GM12878 (cell line): ENCODE data around the gene RASAL1. TPM values are rescaled to one million over a fixed set of nuclear protein-coding genes. Genes with fewer than 3 reads are reported as not detected.

ENCODE experiments used
- ATAC-seq: fragments of 200-7000 bp; cut with Tn5 transposase; 3 replicates; pipeline ENCODE4 v1.9.1; 2020; ENCODE audit warnings: mild to moderate bottlenecking, moderate library complexity
- BruUV-seq: library from RNA; stranded (reverse); fragments of 400-500 nt; replicated peaks from 2 replicates; lab custom pipeline; 2021; lab: Mats Ljungman, UMichigan
- CTCF ChIA-PET: fragments of 300-600 bp; sonication (Branson Sonifier 250); formaldehyde crosslinking; extraction: SDS; loops from one replicate; lab custom pipeline; 2021; ENCODE audit warnings: inconsistent platforms; lab: Yijun Ruan, JAX
- POLR2A ChIA-PET: fragments of 350-600 bp; formaldehyde crosslinking; extraction: SDS; loops from one replicate; lab custom pipeline; 2021; ENCODE audit warnings: inconsistent platforms; lab: Charles Lee
- RAD21 ChIA-PET: fragments of 300-600 bp; sonication (Branson Sonifier 250); formaldehyde crosslinking; loops from one replicate; lab custom pipeline; 2023; ENCODE audit warnings: antibody characterized with exemption; ENCODE audit not compliant: unreplicated experiment; lab: Charles Lee
- SMC1A ChIA-PET: fragments of 300-600 bp; sonication (Branson Sonifier 250); formaldehyde crosslinking; loops from one replicate; lab custom pipeline; 2023; ENCODE audit not compliant: unreplicated experiment, uncharacterized antibody; lab: Charles Lee
- DNase-seq: peaks from one replicate; pipeline ENCODE4 v3.0.0-alpha.2; 2011; ENCODE audit warnings: low read depth, low spot score
- FAIRE-seq: peaks from 3 replicates; lab custom pipeline; 2011; peaks lifted over from hg19 to GRCh38; lab: Jason Lieb, UNC
- H2AFZ ChIP-seq: 2 replicates; pipeline ENCODE4 v1.6.0; 2011; ENCODE audit warnings: low read depth, low read length, control low read depth; ENCODE audit not compliant: control insufficient read depth
- H3K27ac ChIP-seq: 2 replicates; pipeline ENCODE4 v1.5.1; 2011; ENCODE audit warnings: control low read depth; ENCODE audit not compliant: control insufficient read depth, insufficient read depth
- H3K27me3 ChIP-seq, 2 experiments: replicated peaks in 1 of 2; 2 replicates each; pipeline versions ENCODE4 v1.6.0 to v1.6.1; 2011; ENCODE audit warnings: low read length in 1 of 2; ENCODE audit not compliant: control insufficient read depth in 2 of 2, insufficient read depth in 2 of 2
- H3K36me3 ChIP-seq, 2 experiments: 2 replicates each; pipeline ENCODE4 v1.5.1; 2011; ENCODE audit warnings: low read length in 1 of 2; ENCODE audit not compliant: control insufficient read depth in 2 of 2, insufficient read depth in 2 of 2
- H3K4me1 ChIP-seq: 2 replicates; pipeline ENCODE4 v1.6.1; 2011; ENCODE audit warnings: mild to moderate bottlenecking, low read length, moderate library complexity, mixed read lengths; ENCODE audit not compliant: control insufficient read depth, insufficient read depth
- H3K4me2 ChIP-seq: 2 replicates; pipeline ENCODE4 v1.6.0; 2011; ENCODE audit warnings: control low read depth; ENCODE audit not compliant: control insufficient read depth, insufficient read depth
- H3K4me3 ChIP-seq: fragments of 200-600 bp; sonication (generic); 2 replicates; pipeline ENCODE4 v1.5.1; 2016
- H3K79me2 ChIP-seq: 2 replicates; pipeline ENCODE4 v1.6.0; 2011; ENCODE audit warnings: low read length; ENCODE audit not compliant: control insufficient read depth, insufficient read depth
- H3K9ac ChIP-seq: 2 replicates; pipeline ENCODE4 v1.8.0; 2011; ENCODE audit warnings: low read length, control low read depth, mixed read lengths; ENCODE audit not compliant: control insufficient read depth, insufficient read depth
- H3K9me3 ChIP-seq: replicated peaks from 3 replicates; pipeline ENCODE4 v1.5.1; 2011; ENCODE audit warnings: mild to moderate bottlenecking, low read length; ENCODE audit not compliant: control insufficient read depth, insufficient read depth
- H4K20me1 ChIP-seq: 2 replicates; pipeline ENCODE4 v1.6.0; 2011; ENCODE audit not compliant: control insufficient read depth, insufficient read depth
- BHLHE40 ChIP-seq, 2 experiments: fragments of 450-650 bp in 1 of 2; IDR thresholded peaks; 2 replicates each; pipeline ENCODE4 v1.6.1; 2011 to 2017; ENCODE audit warnings: low read depth in 2 of 2, borderline replicate concordance in 1 of 2, improper control_type of control experiment in 1 of 2, low read length in 1 of 2, mild to moderate bottlenecking in 1 of 2
- E2F4 ChIP-seq: IDR thresholded peaks from 2 replicates; pipeline ENCODE4 v1.6.1; 2012; ENCODE audit warnings: low read depth, low read length, improper control_type of control experiment
- FOXK2 ChIP-seq: fragments of 450-650 bp; IDR thresholded peaks from 2 replicates; pipeline ENCODE4 v1.6.1; 2017; ENCODE audit warnings: mild to moderate bottlenecking, moderate library complexity
- SKIL ChIP-seq: fragments of 450-650 bp; IDR thresholded peaks from 2 replicates; pipeline ENCODE4 v1.6.1; 2017; ENCODE audit warnings: mild to moderate bottlenecking, low read depth, inconsistent platforms; ENCODE audit not compliant: poor library complexity, severe bottlenecking
- SMAD1 ChIP-seq: fragments of 450-650 bp; IDR thresholded peaks from 2 replicates; pipeline ENCODE4 v1.6.1; 2018; ENCODE audit warnings: mild to moderate bottlenecking, low read depth; ENCODE audit not compliant: partially characterized antibody
- SMC3 ChIP-seq: IDR thresholded peaks from 2 replicates; pipeline ENCODE4 v1.6.1; 2011; ENCODE audit warnings: low read length, improper control_type of control experiment, borderline replicate concordance
- SPI1 ChIP-seq: IDR thresholded peaks from 2 replicates; pipeline ENCODE4 v1.6.1; 2011; ENCODE audit warnings: low read depth, mild to moderate bottlenecking, low read length, moderate library complexity, borderline replicate concordance; ENCODE audit not compliant: insufficient read depth
- TAF1 ChIP-seq: IDR thresholded peaks from 2 replicates; pipeline ENCODE4 v1.6.1; 2011; ENCODE audit warnings: mild to moderate bottlenecking, low read depth, low read length, borderline replicate concordance
- ZNF24 ChIP-seq: fragments of 450-650 bp; IDR thresholded peaks from 2 replicates; pipeline ENCODE4 v1.6.1; 2017; ENCODE audit warnings: antibody characterized with exemption, mild to moderate bottlenecking
- whole genome bisulfite sequencing: methylation state at CpG from one replicate; pipeline ENCODE4 v1.1.6; 2016; ENCODE audit warnings: low lambda C conversion rate; ENCODE audit not compliant: insufficient replicate concordance, insufficient coverage; ENCODE audit errors: missing lambda C conversion rate; 5-methylcytosine and 5-hydroxymethylcytosine counted together
- in situ Hi-C: fragments of 300-500 bp; cut with MboI; formaldehyde crosslinking; loops from 9 replicates; pipeline ENCODE4 v1.14.3; 2018; ENCODE audit warnings: mixed read lengths
- intact Hi-C: fragments of 100-400 bp; cut with micrococcal nuclease; formaldehyde crosslinking; loops from one replicate; pipeline ENCODE4 v1.14.2; 2022; ENCODE audit not compliant: unreplicated experiment
- polyA plus RNA-seq, 11 experiments: library from polyadenylated mRNA; depleted of rRNA in 4 of 11; unstranded in 6 of 11; stranded (reverse) in 5 of 11; fragments of >200 nt; fragmentation: Nextera tagmentation in 4 of 11; fragmentation: Illumina TruSeq in 1 of 11; extraction: Ambion mirVana in 4 of 11; extraction: Trizol in 1 of 11; gene quantifications; 1 replicate in 1 of 11; 2 replicates in 10 of 11; pipeline versions ENCODE4 v1.2.1 to v1.2.3, GENCODE V29; 2011 to 2016; ENCODE audit warnings: inconsistent platforms in 2 of 11, missing spikeins in 2 of 11, low read depth in 1 of 11
- total RNA-seq, 4 experiments: library from RNA; depleted of rRNA in 3 of 4; stranded (reverse); fragments of >200 nt in 3 of 4; fragmentation: Illumina TruSeq in 1 of 4; extraction: Trizol in 1 of 4; gene quantifications; 2 replicates each; pipeline versions ENCODE4 v1.2.1 to v1.2.3, GENCODE V29; 2013 to 2021
- TF ChIP-seq, protein P1 (sequence below): fragments of 450-650 bp; IDR thresholded peaks from 2 replicates; pipeline ENCODE4 v1.6.1; 2017; ENCODE audit warnings: mild to moderate bottlenecking, moderate library complexity

RASAL1 gene
- total and polyA plus RNA-seq, 10 of the 15 experiments (the other 5 are each of a cell fraction or from before 2014, with no cell fraction given): 0.12 to 1.0 (median 0.52) TPM; not detected in 6

DNA sequence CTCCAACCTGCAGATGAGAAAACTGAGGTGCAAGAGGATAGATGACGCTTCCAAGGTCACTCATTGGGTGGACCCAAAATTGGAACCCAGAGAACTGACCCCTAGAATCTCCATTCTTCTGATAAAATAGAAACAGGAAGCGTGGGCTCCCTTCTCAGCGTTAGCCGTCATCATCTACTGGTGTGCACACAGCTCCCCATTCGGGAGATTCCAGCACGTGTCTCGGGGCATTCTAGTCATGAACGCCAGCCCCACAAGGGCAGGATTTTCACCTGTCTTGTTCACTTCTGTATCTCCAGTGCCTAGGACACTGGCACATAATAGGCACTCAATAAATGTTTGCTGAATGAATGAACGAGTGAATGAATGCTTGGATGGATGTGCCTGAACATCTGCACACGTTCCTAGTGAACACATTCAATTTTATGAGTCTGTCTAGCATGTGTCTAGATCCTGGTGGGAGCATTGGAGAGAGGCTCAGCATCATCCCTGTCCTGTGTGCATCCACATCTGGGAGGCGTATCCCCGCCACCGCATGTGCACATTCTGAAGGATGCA is 30.5 kb downstream of the RASAL1 start:
- Histone ChIP-seq H3K36me3 (no peaks in the 10 kb centered on the region), H3K79me2 (no peaks in the 10 kb centered on the region), H3K4me3 (no peak overlapping the region), H3K9me3 (no peaks in the 10 kb centered on the region), H2AFZ (no peak overlapping the region; the same call in 1 of the 2 replicates), H3K27me3 (no peaks in the 10 kb centered on the region), H3K9ac (no peak overlapping the region), H4K20me1 (no peaks in the 10 kb centered on the region), H3K27ac (no peak overlapping the region), H3K4me2 (no peak overlapping the region), H3K4me1 (peaks cover 10% of the 10 kb centered on the region; the same call in 1 of the 2 replicates)
- FAIRE-seq (no peak), DNase-seq (no peak), ATAC-seq (peak; percentile 61)
- ChIA-PET CTCF (interaction anchor here (1.9 to 2.7 kb wide), 2 partner anchors 13 to 68 kb away, joined by 7 to 16 read pairs; no protein-coding TSS in a partner anchor), SMC1A (no interaction called here), POLR2A (no interaction called here), RAD21 (interaction anchor here (0.6 kb wide), 1 partner anchor 278 kb away, joined by 6 read pairs; no protein-coding TSS in a partner anchor)
- no TSS peak for BruUV-seq
- TF ChIP-seq ZNF24: peak; percentile 59
- peak; percentile 31; the same call in 1 of the 2 replicates for TF ChIP-seq SPI1
- TF ChIP-seq SKIL: no peak
- no peak for TF ChIP-seq SMAD1
- TF ChIP-seq TAF1: no peak
- TF ChIP-seq BHLHE40 (IDR thresholded peaks at IDR 0.05; ENCODE audit: borderline replicate concordance in 1 of 2, low read depth in 2 of 2, low read length in 1 of 2): peak; percentile 49 to 68; a peak in 3 of 4 replicates
- TF ChIP-seq, protein P1, sequence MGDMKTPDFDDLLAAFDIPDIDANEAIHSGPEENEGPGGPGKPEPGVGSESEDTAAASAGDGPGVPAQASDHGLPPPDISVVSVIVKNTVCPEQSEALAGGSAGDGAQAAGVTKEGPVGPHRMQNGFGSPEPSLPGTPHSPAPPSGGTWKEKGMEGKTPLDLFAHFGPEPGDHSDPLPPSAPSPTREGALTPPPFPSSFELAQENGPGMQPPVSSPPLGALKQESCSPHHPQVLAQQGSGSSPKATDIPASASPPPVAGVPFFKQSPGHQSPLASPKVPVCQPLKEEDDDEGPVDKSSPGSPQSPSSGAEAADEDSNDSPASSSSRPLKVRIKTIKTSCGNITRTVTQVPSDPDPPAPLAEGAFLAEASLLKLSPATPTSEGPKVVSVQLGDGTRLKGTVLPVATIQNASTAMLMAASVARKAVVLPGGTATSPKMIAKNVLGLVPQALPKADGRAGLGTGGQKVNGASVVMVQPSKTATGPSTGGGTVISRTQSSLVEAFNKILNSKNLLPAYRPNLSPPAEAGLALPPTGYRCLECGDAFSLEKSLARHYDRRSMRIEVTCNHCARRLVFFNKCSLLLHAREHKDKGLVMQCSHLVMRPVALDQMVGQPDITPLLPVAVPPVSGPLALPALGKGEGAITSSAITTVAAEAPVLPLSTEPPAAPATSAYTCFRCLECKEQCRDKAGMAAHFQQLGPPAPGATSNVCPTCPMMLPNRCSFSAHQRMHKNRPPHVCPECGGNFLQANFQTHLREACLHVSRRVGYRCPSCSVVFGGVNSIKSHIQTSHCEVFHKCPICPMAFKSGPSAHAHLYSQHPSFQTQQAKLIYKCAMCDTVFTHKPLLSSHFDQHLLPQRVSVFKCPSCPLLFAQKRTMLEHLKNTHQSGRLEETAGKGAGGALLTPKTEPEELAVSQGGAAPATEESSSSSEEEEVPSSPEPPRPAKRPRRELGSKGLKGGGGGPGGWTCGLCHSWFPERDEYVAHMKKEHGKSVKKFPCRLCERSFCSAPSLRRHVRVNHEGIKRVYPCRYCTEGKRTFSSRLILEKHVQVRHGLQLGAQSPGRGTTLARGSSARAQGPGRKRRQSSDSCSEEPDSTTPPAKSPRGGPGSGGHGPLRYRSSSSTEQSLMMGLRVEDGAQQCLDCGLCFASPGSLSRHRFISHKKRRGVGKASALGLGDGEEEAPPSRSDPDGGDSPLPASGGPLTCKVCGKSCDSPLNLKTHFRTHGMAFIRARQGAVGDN: 0 out of 2 replicates have a peak, but pooled peaks have one; percentile 41
- no peak for TF ChIP-seq SMC3
- TF ChIP-seq E2F4: no peak
- TF ChIP-seq FOXK2: no peak
- intact Hi-C loops: loop anchor here (5.0 kb wide), 1 partner anchor 47 kb away; no protein-coding TSS in a partner anchor
- in situ Hi-C loops: no loop called here
- WGBS: 26% methylated on average over 13 of the region's 13 CpGs
